Medulla oblongata (tissue), 1 donor: Measurements from ENCODE around the gene GDPD1.
"Not testable (repeated sequence)": the region's sequence is repeated elsewhere in the genome, so short reads cannot be mapped to it uniquely, and the experiment has no call there.

ENCODE experiments used
- DNase-seq: peaks from one replicate; pipeline ENCODE4 v3.0.0-alpha.2; 2015; ENCODE audit errors: extremely low spot score

Gene GDPD1

DNA sequence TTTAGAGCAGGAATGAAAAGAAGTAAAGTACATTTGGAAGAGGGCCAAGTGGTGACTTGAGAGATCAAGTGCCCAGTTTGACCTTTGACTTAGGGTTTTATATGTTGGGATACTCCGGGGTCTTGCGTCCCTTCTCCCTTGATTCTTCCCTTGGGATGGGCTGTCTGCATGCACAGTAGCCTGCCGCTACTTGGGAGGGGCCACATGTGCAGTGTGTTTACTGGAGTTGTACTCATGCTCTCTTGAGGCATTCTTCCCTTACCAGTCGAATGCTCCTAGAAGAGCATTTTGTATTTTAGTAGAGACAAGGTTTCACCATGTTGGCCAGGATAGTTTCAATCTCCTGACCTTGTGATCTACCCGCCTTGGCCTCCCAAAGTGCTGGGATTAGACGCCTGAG, 23.8 kb downstream of the GDPD1 start:
- no peak for DNase-seq

DNA sequence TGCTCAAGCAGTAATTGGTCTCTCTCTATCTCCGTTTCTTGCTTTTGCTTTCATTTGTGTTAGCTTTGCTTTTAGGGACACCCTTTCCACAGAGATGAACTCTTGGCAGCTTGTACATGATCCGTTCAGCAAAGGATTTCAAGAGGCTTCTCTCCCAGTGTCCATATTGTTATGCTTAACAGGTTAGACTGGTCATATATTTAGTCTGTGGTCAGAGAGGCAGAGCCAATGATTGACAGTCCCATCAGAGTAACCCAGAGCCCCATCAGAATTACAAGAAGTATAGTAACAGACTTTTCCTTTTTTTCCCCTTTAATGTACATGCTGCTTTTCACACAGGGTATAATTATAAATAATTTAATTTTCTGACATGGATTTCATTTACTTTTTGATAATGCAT, 34.4 kb downstream of the GDPD1 start:
- no peak for DNase-seq

DNA sequence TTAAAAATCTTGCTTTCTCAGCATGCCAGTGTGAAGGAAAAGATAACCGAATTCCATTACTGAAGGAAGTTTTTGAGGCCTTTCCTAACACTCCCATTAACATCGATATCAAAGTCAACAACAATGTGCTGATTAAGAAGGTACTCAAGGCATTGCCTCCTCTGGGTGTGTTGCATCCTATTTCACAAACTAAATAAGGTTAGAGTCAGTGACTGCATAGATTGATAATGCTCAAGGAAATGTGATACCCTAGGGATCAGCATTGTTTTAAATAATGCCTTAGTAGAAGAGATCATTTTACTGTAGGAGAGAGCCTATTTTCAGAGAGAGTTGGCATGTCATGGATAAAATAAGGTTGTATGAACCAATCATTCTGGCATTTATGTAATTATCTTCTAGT, 36.8 kb downstream of the GDPD1 start:
- DNase-seq = no peak

DNA sequence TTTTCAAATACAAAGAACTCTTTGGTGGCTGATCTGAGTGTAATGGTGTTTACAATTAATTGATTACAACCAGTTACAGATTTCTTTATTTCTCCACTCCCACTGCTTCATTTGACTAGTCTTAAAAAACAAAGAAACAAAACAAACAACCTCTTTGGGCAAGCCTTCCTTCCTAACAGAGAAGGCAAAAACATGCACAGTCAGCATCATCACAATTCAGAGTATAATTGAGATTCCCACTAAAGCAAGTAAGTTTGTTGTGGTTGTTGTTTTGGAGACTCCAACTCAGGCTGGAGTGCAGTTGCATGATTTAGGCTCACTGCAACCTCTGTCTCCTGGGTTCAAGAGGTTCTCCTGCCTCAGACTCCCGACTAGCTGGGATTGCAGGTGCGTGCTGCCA, 40.4 kb downstream of the GDPD1 start:
- DNase-seq = no peak

DNA sequence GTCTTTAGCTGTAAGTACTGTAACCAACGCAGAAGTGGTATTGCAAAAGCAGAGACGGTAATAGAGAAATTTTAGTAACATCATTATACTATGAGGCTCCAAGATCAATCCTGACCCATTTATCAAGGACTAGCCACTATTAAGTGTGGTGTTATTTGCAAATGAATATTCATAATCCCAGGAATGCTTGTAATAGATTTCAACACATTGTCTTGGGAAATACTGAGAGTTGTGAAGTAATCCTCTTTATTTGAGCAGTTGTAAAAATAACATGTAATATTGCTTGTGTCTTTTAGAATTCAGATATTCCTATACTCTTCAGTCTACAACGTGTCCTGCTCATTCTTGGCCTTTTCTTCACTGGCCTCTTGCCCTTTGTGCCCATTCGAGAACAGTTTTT, 46.4 kb downstream of the GDPD1 start:
- DNase-seq = no peak

DNA sequence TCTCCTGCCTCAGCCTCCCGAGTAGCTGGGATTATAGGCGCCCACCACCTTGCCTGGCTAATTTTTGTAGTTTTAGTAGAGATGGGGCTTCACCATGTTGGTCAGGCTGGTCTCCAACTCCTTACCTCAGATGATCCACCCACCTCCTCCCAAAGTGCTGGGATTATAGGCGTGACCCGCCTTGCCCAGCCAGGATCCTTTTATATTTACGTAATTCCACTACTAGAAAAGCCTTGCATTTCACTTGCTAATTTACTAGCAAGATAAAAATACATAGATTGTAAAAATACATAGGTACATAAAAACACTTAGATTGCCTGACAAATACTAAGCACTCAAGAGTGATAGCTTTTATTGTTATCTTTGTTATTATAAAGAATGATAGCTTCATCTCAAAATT, 47.5 kb downstream of the GDPD1 start:
- DNase-seq = no peak

DNA sequence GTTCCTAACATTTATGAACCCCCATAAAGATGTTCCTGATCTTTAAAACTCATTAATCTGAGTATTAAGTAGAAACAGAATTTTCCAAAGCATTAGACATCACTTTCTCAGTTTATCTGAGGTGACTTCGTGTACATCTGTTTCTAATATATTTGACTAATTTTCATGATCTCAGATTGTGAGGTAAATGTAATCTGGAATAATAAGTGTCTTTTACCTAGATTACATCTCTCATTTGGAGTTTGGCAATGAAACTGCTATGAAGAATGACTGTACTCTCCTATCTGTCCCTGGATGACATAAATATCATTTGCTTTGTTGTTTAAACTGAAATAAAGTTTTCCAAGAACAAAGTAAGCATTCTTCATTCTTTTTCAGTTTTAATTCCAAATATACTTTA, 55.3 kb downstream of the GDPD1 start:
- no peak for DNase-seq

DNA sequence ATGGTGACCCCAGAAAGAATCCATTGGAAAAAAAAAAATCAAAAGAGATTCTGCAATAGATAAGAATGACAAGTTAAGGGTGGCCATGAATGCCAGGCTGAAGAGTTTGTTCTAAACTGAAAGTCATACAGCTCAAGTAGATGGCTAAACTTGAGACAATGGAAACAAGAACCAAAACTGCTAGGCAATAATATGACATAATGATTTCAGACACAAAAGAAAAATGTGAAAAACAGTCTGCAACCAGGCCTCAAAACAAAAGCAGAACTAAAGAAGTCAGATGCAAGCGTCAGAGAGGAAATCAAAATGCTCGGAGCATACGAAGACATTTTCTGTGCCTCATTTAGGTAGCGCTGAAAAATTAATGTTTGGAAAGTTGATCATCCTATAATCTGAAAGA, 56.7 kb downstream of the GDPD1 start:
- peak; percentile 55 for DNase-seq

DNA sequence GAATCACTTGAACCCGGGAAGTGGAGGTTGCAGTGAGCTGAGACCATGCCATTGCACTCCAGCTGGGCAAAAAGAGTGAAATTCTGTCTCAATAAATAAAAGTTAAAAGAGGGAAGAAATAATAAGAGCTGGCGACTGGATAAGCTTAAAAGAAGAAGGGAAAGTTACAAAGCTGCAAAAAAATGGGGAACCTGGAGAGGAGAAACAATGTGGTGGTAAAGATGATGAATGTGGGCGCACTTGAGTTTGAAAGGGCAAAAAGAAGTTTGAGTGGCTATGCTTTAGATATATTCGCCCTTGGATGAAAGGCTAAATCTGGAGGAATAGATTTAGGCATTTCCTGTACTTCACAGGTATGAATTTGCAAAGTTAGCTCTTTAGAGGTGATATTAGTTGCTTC, 58.1 kb downstream of the GDPD1 start:
- DNase-seq = peak; percentile 44

DNA sequence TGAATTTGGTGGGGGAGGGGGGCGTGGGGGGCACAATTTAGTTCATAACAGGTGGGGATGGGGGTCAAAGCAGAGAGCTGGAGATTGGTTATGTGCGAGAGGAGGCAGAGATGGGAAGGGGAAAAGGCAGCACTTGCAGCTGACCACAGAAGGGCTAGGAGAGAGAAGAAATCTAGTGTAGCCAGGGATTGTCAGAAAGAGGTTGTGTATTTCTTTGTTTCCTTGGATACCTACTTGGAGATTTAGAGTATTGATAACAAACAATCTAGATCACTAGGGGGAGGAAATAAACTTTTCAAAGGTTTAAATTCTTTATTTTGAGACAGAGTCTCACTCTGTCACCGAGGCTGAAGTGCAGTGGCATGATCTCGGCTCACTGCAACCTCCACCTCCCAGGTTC, 64.0 kb downstream of the GDPD1 start:
- no peak for DNase-seq

DNA sequence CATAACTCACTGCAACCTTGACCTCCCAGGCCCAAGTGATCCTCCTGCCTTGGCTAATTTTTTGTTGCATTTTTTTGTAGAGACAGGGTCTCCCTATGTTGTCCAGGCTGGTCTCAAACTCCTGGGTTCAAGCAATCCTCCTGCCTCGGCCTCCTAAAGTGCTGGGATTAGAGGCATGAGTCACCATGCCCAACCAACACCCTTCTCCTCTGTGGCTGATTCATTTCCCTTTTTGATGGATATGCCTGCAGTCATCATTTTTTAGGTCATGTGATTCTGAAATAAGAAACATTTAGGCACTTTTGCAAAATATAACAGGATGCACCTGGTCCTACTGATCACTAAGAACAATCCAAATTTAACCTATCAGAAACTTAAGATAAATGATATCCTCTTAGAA, 67.1 kb downstream of the GDPD1 start:
- DNase-seq = no peak

DNA sequence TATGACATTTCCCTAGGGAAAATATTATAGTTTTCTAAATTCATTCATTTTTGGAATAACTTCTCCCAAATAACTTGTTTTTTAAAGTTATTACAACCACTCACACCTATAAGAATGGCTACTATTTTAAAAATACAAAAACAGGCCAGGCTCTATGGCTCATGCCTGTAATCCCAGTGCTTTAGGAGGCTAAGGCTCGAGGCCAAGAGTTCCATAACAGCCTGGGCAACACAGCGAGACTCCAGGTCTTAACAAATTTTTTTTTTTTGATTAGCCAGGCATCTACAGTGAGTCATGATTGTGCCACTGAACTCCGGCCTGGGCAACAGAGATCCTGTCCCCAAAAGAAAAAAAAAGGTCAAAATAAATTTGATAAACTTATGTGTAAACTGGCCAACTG, 67.6 kb downstream of the GDPD1 start:
- no peak for DNase-seq

DNA sequence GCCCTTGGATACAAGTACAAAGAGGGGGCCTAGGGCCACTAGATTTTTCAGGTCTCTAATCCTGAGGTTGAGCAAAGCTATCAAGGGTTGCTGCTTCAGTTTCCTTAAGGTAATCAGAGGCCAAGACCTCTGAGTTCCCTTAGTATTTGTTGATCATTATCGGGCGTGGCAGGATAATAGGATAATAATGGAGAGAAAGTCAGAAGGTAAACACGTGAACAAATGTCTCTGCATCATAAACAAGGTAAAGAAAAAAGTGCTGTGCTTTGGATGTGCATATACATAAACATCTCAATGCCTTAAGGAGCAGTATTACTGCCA, 69.6 kb downstream of the GDPD1 start:
- DNase-seq = no peak

DNA sequence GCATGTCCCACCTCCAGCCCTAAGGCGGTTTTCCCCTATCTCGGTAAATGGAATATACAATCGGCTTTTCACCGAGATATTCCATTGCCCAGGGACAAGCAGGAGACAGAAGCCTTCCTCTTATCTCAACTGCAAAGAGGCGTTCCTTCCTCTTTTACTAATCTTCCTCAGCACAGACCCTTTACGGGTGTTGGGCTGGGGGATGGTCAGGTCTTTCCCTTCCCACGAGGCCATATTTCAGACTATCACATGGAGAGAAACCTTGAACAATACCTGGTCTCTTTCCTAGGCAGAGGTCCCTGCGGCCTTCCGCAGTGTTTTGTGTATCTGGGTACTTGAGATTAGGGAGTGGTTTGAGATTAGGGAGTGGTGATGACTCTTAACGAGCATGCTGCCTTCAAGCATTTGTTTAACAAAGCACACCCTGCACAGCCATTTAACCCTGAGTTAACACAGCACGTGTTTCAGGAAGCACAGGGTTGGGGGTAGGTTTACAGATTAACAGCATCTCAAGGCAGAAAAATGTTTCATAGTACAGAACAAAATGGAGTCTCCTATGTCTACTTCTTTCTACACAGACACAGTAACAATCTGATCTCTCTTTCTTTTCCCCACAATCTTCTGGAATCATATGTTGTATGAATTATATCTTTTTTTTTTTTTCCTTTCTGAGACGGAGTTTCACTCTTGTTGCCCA, 70.1 kb downstream of the GDPD1 start:
- DNase-seq = not testable (repeated sequence)

DNA sequence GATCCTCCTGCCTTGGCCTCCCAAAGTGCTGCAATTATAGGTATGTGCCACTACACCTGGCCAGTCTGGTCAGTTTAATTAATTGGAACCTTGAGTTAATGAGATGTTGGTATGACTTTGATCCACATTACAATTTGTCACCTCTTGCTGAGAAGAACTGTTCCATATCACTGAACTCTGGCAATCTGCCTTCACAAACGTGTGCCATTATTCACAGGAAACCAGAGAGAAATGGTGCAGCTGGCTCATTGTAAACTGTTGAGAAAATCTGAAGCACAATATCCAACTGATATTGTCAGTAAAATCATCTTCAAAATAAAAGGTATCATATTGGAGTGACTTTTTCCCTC, 71.8 kb downstream of the GDPD1 start:
- no peak for DNase-seq

DNA sequence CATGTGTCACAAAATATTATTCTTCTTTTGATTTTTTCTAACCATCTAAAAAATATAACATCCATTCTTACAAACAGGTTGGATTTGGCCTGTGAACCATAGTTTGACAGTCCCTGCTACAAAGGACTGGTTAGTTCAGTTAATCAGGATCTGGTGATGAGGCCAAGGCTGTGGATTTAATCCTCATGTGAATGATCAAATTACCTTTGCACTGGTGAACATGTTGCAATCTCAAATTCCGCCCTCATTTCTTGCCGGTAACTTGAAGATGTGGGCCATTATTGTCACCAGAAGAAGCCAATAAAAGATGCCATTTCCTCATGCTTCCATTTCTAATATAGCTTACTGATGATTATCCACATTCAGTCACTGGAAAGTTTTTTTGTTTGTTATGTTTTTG, 75.9 kb downstream of the GDPD1 start:
- DNase-seq = no peak

DNA sequence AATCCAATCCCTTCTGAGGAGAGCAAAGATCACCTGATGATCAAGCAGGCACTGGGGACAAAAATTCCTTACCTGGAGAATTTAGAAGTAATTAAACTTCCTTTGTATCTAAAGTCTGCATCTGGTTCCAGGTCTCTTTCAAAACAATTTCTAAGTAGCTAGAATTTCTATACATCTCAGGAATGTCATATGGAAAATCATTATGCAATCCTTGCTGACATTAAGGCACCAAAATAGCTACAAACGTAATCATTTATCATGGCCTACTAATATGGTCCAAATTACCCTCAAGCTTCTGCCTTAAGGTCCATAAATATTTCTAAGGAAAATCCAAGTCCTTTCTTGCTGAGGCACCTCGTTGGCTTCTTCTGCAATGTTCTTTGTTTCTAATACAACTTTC, 78.2 kb downstream of the GDPD1 start:
- no peak for DNase-seq

DNA sequence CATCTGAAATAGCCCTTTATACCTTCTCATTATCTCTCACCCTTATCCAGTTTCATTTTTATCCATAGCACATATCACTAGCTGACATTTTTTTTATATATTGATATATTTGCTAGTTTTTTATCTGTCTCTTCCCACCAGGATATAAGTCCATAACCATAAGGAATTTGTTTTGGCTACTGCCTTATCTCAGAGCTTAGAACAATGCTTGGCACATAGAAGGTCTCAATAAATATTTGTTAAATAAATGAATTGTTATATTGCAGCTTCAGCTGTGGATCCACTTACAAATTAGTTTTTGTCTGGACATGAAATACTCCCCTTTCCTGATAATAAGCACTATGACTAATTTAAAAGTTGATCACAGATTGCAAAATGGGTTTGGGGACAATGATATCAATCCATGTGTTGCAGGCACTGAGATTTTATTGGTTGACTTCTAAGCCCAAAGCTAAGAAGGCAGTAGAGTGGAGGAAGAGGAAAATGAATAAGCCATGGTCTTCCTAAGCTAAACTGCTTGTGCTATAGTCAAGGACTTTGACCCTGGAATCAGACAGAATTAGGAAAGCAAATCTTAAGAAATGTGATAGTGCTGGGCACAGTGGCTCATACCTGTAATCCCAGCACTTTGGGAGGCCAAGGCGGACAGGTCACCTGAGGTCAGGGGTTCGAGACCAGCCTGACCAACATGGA, 79.2 kb downstream of the GDPD1 start:
- DNase-seq = no peak

DNA sequence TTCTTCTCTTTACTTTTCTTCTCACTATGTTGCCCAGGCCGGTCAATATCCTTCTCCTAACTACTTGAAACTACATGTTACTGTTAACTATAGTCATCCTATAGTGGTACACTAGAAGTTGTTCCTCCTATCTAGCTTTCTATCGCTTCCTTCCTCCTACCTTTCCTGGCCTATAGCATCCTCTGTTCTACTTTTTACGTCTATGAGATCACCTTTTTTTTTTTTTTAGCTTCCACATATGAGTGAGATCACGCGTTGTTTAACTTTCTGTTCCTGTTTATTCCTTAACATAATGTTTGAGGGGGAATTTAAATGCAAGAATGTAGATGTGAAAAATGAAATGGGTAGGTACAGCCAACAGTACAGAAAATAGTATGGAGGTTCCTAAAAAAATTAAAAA, 80.6 kb downstream of the GDPD1 start:
- no peak for DNase-seq

DNA sequence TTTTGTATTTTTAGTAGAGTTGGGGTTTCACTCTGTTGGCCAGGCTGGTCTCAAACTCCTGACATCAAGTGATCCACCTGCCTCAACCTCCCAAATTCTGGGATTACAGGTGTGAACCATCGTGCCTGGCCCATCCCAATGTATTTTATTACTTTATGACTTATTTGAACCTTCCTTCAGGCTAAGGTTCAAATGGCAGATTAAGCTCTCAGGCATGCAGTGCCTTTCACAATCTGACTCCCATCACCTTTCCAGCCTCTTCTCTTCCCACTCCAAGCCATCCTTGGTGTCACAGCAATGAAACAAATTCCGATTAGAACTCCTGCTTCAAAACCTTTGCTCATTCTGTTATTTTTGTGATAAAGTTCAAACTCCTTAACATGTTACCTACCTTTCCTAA, 84.5 kb downstream of the GDPD1 start:
- no peak for DNase-seq

DNA sequence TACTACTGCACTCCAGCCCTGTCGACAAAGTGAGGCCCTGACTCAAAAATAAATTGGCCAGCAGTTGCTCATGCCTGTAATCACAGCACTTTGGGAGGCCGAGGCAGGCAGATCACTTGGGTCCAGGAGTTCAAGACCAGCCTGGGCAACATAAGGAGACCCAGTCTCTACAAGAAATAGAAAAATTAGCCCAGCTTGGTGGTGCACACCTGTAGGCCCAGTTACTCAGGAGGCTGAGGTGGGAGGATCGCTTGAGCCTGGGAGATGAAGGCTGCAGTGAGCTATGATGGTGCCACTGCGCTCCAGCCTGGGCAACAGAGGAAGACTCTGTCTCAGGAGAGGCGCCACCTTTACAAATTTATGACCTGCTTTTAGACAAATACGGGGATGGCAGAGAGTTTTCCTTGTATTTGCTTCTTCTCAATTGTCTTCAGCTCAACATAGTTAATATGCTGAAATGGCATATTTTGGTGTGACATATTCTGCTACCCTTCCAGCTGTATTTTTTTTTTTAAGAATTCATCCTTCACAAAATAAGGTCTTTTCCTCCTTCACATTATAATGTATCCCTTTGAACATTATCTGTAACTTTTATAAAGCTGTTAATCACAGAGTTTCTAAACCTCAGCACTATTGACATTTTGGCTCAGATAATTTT, 90.1 kb downstream of the GDPD1 start:
- no peak for DNase-seq

DNA sequence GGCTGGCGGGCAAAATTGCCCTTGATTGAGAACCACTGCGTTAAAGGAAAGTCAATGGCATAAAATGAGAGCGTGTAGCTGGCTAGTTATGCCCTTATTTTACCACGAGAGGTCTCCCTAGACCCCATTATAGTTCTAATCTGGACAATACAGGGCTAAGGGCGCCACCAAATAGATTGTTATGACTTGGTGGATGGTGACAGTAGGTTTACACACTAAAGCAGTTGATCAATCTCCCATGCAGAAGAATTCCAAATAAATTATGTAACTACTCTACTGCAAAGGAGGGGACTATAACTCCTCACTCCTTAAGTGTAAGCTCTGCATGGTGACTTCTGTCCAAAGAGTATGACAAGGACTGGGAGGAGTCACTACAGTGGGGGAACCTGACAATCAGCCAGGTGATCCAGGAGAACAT, 90.7 kb downstream of the GDPD1 start:
- DNase-seq = peak; percentile 93

DNA sequence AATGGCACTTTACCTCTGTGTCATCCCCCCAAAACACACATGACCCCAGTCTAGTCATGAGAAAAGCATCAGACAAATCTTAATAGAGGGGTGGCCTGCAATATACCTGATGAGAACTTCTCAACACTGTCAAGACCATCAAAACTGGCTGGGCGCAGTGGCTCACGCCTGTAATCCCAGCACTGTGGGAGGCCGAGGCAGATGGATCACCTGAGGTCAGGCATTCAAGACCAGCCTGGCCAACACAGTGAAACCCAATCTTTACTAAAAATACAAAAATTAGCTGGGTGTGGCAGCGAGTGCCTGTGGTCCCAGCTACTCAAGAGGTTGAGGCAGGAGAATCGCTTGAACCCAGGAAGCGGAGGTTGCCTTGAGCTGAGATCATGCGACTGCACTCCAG, 91.2 kb downstream of the GDPD1 start:
- DNase-seq = not testable (repeated sequence)

DNA sequence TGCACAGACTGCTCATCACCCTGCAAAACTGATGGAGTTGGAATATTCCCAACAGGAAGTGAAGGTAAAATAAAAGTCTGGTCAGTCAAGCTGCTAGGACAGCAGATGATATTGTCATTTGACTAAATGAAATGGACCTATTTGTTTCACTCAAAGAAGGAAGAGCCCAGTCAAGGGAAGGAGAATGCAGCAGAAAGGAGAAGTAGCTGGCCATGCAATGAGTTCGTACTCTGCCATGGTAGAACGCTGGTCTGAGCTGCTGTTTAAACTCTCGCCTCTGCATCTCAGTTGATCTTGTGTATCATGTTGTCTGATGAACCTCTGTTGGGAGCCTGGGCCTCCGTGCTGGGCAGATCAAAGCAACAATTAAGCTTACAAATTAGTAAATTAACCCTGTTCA, 95.6 kb downstream of the GDPD1 start:
- DNase-seq = peak; percentile 23
